HepG2 (cell line): ENCODE measurements around the gene SYPL1. TPM values are rescaled to one million over a fixed set of nuclear protein-coding genes. Genes with fewer than 3 reads are reported as not detected.

Experiments used
- ATAC-seq: fragments of 200-7000 bp; cut with Tn5 transposase; 3 replicates; pipeline ENCODE4 v1.9.1; 2020; ENCODE audit warnings: mild to moderate bottlenecking, moderate library complexity
- BruUV-seq: library from RNA; stranded (reverse); fragments of 400-500 nt; replicated peaks from 2 replicates; lab custom pipeline; 2021; lab: Mats Ljungman, UMichigan
- CTCF ChIA-PET: fragments of 300-600 bp; formaldehyde crosslinking; extraction: SDS; loops from one replicate; lab custom pipeline; 2021; ENCODE audit warnings: low total read pairs, inconsistent platforms, low intra/inter-chr PET ratio; lab: Yijun Ruan, JAX
- POLR2A ChIA-PET: fragments of 350-600 bp; sonication (Branson Sonifier 250); formaldehyde crosslinking; loops from one replicate; lab custom pipeline; 2020; ENCODE audit warnings: antibody characterized with exemption, inconsistent platforms; lab: Yijun Ruan, JAX
- DNase-seq: peaks from one replicate; pipeline ENCODE4 v3.0.0-alpha.2; 2015; ENCODE audit warnings: low spot score
- FAIRE-seq: peaks from 3 replicates; lab custom pipeline; 2011; peaks lifted over from hg19 to GRCh38; lab: Jason Lieb, UNC
- H2AFZ ChIP-seq: one replicate; pipeline ENCODE4 v1.6.1; 2011; ENCODE audit warnings: low read length, inconsistent platforms
- H3K27ac ChIP-seq: fragments of 300-600 bp; 3 replicates; pipeline ENCODE4 v1.8.0; 2011; ENCODE audit warnings: mixed run types, mild to moderate bottlenecking, mixed read lengths, low read length, inconsistent platforms; ENCODE audit not compliant: insufficient read depth; ENCODE audit errors: extremely low read length
- H3K27me3 ChIP-seq, 2 experiments: fragments of 200-600 bp in 1 of 2; 2 replicates in 1 of 2; 3 replicates in 1 of 2; pipeline versions ENCODE4 v1.6.0 to v1.8.0; 2011; ENCODE audit warnings: low read length in 2 of 2, mild to moderate bottlenecking in 2 of 2, moderate library complexity in 2 of 2, inconsistent platforms in 1 of 2; ENCODE audit not compliant: insufficient read depth in 2 of 2, control insufficient read depth in 1 of 2
- H3K36me3 ChIP-seq, 2 experiments: fragments of 200-600 bp in 1 of 2; replicated peaks in 1 of 2; 2 replicates in 1 of 2; 3 replicates in 1 of 2; pipeline versions ENCODE4 v1.5.1 to v1.8.0; 2011; ENCODE audit warnings: low read length in 2 of 2, inconsistent platforms in 1 of 2; ENCODE audit not compliant: insufficient read depth in 2 of 2, control insufficient read depth in 1 of 2
- H3K4me1 ChIP-seq: 2 replicates; pipeline ENCODE4 v1.5.1; 2012; ENCODE audit warnings: low read length, inconsistent platforms; ENCODE audit not compliant: insufficient read depth
- H3K4me2 ChIP-seq: 2 replicates; pipeline ENCODE4 v1.6.0; 2011; ENCODE audit warnings: low read depth, low read length, inconsistent platforms
- H3K4me3 ChIP-seq, 3 experiments: fragments of 200-600 bp in 1 of 3; sonication (generic), shearing (Covaris generic) in 1 of 3; replicated peaks in 1 of 3; 2 replicates each; pipeline ENCODE4 v1.5.1; 2011 to 2016; ENCODE audit warnings: low read length in 3 of 3, inconsistent platforms in 2 of 3, low read depth in 2 of 3, mild to moderate bottlenecking in 2 of 3, control low read depth in 1 of 3, mixed read lengths in 1 of 3; ENCODE audit not compliant: insufficient read depth in 1 of 3
- H3K79me2 ChIP-seq: one replicate; pipeline ENCODE4 v1.6.1; 2011; ENCODE audit warnings: low read length, inconsistent platforms; ENCODE audit not compliant: insufficient read depth
- H3K9ac ChIP-seq: 2 replicates; pipeline ENCODE4 v1.6.0; 2011; ENCODE audit warnings: mild to moderate bottlenecking, low read depth, low read length, inconsistent platforms; ENCODE audit not compliant: insufficient read depth
- H3K9me3 ChIP-seq: 2 replicates; pipeline ENCODE4 v1.5.1; 2012; ENCODE audit warnings: mild to moderate bottlenecking, low read length
- H4K20me1 ChIP-seq: 2 replicates; pipeline ENCODE4 v1.6.0; 2011; ENCODE audit warnings: inconsistent platforms, mild to moderate bottlenecking, low read length, moderate library complexity; ENCODE audit not compliant: insufficient read depth
- ADNP ChIP-seq: sonication (generic); formaldehyde crosslinking; IDR thresholded peaks from 2 replicates; pipeline ENCODE4 v1.4.0; 2020; ENCODE audit warnings: missing genetic modification reagents
- TRIM24 ChIP-seq: sonication (generic); formaldehyde crosslinking; IDR thresholded peaks from 2 replicates; pipeline ENCODE4 v1.8.0; 2022; ENCODE audit warnings: mild to moderate bottlenecking, missing genetic modification reagents
- YY1 ChIP-seq: IDR thresholded peaks from 2 replicates; pipeline ENCODE4 v1.6.1; 2011; ENCODE audit warnings: low read length, low read depth, moderate library complexity, mild to moderate bottlenecking; ENCODE audit not compliant: insufficient read depth, insufficient replicate concordance
- ZNF17 ChIP-seq: sonication (generic); formaldehyde crosslinking; IDR thresholded peaks from 2 replicates; pipeline ENCODE4 v1.5.0; 2020; ENCODE audit warnings: mild to moderate bottlenecking, missing genetic modification reagents
- ZNF20 ChIP-seq: sonication (generic); formaldehyde crosslinking; IDR thresholded peaks from 2 replicates; pipeline ENCODE4 v1.4.0; 2020; ENCODE audit warnings: mild to moderate bottlenecking, moderate library complexity, missing genetic modification reagents
- WGBS: methylation state at CpG from one replicate; pipeline ENCODE4 v1.1.6; 2017; ENCODE audit warnings: low lambda C conversion rate; 5-methylcytosine and 5-hydroxymethylcytosine counted together
- in situ Hi-C: cut with HindIII; loops from 2 replicates; pipeline ENCODE4 v1.10.0; 2017; ENCODE audit warnings: low pct_unique_long_range_greater_than_20kb; ENCODE audit not compliant: extremely low pct_ligation_motif_present
- intact Hi-C: fragments of 100-400 bp; cut with micrococcal nuclease; formaldehyde crosslinking; loops from one replicate; pipeline ENCODE4 v1.10.0; 2022; ENCODE audit not compliant: unreplicated experiment
- polyA plus RNA-seq, 8 experiments: library from polyadenylated mRNA; depleted of rRNA in 3 of 8; stranded (reverse) in 7 of 8; unstranded in 1 of 8; fragments of >200 nt; fragmentation: Illumina TruSeq in 4 of 8; extraction: Trizol in 4 of 8; gene quantifications; 2 replicates each; pipeline versions ENCODE4 v1.2.1 to v1.2.3, GENCODE V29; 2011 to 2016; ENCODE audit warnings: low read depth in 4 of 8, missing spikeins in 1 of 8, mixed read lengths in 1 of 8; ENCODE audit not compliant: insufficient read depth in 1 of 8
- total RNA-seq, 5 experiments: library from RNA; depleted of rRNA; stranded (reverse); fragments of >200 nt; fragmentation: Illumina TruSeq; extraction: Trizol; gene quantifications; 2 replicates each; pipeline ENCODE4 v1.2.3, GENCODE V29; 2016; ENCODE audit warnings: low read depth in 1 of 5
- TF ChIP-seq, protein P1 (sequence below): sonication (generic); formaldehyde crosslinking; IDR thresholded peaks from 2 replicates; pipeline ENCODE4 v1.5.0; 2020; ENCODE audit warnings: mild to moderate bottlenecking, missing genetic modification reagents, moderate library complexity
- TF ChIP-seq, protein P2 (sequence below): sonication (generic); formaldehyde crosslinking; IDR thresholded peaks from 2 replicates; pipeline ENCODE4 v1.5.0; 2020; ENCODE audit warnings: mild to moderate bottlenecking, missing genetic modification reagents, borderline replicate concordance

The SYPL1 gene
- total and polyA plus RNA-seq, 2 of the 13 experiments (the other 11 are each of a cell fraction or from before 2014, with no cell fraction given), result 27.5 to 40.2 TPM

DNA sequence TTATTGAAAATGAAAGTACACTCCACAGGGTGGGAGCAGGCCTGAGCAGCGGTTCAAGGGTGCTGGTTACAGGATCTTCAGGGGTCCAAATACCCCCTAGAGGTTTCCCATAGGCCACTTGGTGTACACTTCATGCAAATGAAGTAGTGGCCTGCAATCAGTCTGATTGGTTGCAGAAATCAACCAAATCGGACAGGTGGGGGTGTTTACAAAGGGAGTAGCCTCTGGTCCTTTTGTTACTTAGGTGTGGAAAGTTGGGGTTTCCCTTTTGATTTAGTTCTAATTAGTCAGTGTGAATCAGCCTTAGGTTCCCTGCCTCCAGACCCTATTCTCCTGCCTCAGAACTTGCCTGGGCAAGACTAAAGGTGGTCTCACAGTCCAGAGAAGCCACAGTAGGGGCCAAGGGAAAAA, 49.6 kb downstream of the SYPL1 start:
- Histone ChIP-seq H3K9ac (no peak overlapping the region), H2AFZ (no peak overlapping the region), H3K27me3 (peaks cover 3 to 11% of the 10 kb centered on the region in 2 experiments; a peak in 2 of 5 replicates), H3K79me2 (no peaks in the 10 kb centered on the region), H3K9me3 (no peaks in the 10 kb centered on the region), H3K4me1 (peaks cover 76% of the 10 kb centered on the region), H3K27ac (no peak overlapping the region), H3K4me2 (peak overlapping the region; percentile 58), H3K4me3 (peak overlapping the region in 2 of 3 experiments; percentile 4 to 36; a peak in 2 of 6 replicates), H4K20me1 (no peaks in the 10 kb centered on the region), H3K36me3 (no peaks in the 10 kb centered on the region)
- ChIA-PET POLR2A (no interaction called here), CTCF (no interaction called here)
- in situ Hi-C loops, result no loop called here
- TF ChIP-seq, protein P1, sequence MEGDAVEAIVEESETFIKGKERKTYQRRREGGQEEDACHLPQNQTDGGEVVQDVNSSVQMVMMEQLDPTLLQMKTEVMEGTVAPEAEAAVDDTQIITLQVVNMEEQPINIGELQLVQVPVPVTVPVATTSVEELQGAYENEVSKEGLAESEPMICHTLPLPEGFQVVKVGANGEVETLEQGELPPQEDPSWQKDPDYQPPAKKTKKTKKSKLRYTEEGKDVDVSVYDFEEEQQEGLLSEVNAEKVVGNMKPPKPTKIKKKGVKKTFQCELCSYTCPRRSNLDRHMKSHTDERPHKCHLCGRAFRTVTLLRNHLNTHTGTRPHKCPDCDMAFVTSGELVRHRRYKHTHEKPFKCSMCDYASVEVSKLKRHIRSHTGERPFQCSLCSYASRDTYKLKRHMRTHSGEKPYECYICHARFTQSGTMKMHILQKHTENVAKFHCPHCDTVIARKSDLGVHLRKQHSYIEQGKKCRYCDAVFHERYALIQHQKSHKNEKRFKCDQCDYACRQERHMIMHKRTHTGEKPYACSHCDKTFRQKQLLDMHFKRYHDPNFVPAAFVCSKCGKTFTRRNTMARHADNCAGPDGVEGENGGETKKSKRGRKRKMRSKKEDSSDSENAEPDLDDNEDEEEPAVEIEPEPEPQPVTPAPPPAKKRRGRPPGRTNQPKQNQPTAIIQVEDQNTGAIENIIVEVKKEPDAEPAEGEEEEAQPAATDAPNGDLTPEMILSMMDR (CRISPR knock-in tag), result no peak
- TF ChIP-seq ZNF17 (no peak), ADNP (CRISPR knock-in tag) (no peak), YY1 (no peak), TRIM24 (no peak), ZNF20 (CRISPR knock-in tag) (peak; percentile 68; the same call in 1 of the 2 replicates)
- TF ChIP-seq, protein P2, sequence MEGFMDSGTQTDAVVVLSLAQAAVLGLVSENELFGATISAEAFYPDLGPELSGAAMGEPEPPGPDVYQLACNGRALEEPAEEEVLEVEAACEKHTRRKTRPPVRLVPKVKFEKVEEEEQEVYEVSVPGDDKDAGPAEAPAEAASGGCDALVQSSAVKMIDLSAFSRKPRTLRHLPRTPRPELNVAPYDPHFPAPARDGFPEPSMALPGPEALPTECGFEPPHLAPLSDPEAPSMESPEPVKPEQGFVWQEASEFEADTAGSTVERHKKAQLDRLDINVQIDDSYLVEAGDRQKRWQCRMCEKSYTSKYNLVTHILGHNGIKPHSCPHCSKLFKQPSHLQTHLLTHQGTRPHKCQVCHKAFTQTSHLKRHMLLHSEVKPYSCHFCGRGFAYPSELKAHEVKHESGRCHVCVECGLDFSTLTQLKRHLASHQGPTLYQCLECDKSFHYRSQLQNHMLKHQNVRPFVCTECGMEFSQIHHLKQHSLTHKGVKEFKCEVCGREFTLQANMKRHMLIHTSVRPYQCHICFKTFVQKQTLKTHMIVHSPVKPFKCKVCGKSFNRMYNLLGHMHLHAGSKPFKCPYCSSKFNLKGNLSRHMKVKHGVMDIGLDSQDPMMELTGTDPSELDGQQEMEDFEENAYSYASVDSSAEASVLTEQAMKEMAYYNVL (CRISPR knock-in tag), result no peak
- no TSS peak for BruUV-seq
- intact Hi-C loops, result no loop called here
- FAIRE-seq (no peak), ATAC-seq (no peak), DNase-seq (no peak)
- WGBS, result 70% methylated on average over 1 of the region's 2 CpGs
